GM12801 (cell line): ENCODE results near the gene MROH7.

Source experiments
- CTCF ChIP-seq: IDR thresholded peaks from one replicate; pipeline ENCODE4 v1.5.1; 2011; ENCODE audit warnings: control low read depth; ENCODE audit not compliant: insufficient read length; ENCODE audit errors: extremely low read depth

Gene MROH7

GRCh38 chr1:54606990-54607325 is 34.6 kb upstream of the MROH7 start:
- no peak for TF ChIP-seq CTCF

- no peak for TF ChIP-seq CTCF
Measured at GRCh38 chr1:54607821-54608565, 33.6 kb upstream of the MROH7 start.

GRCh38 chr1:54608566-54609230 is 32.9 kb upstream of the MROH7 start:
- TF ChIP-seq CTCF: no peak

GRCh38 chr1:54609301-54609921 is 32.2 kb upstream of the MROH7 start:
- no peak for TF ChIP-seq CTCF

- no peak for TF ChIP-seq CTCF
Measured at GRCh38 chr1:54610048-54610447, 31.5 kb upstream of the MROH7 start.

- TF ChIP-seq CTCF: no peak
Measured at GRCh38 chr1:54610601-54611580, 30.7 kb upstream of the MROH7 start.

GRCh38 chr1:54611621-54612020 is 30.0 kb upstream of the MROH7 start:
- no peak for TF ChIP-seq CTCF
